ENCODE results near the gene CROCC.
A peak's percentile ranks its signal among the peaks of the same experiment; 100 is the strongest.

The CROCC gene

GRCh38 chr1:16988210-16988609, 66.5 kb downstream of the CROCC start:
- no peak for DNase-seq

- no peak for DNase-seq
These were observed 68.1 kb downstream of the CROCC start for GRCh38 chr1:16989676-16990391.

GRCh38 chr1:16991571-16991970, 69.8 kb downstream of the CROCC start:
- no peak for DNase-seq

- no peak for DNase-seq
These were observed 70.4 kb downstream of the CROCC start for GRCh38 chr1:16992102-16992501.

- DNase-seq = no peak
These were observed 70.9 kb downstream of the CROCC start for GRCh38 chr1:16992675-16993074.

- DNase-seq = no peak
These were observed 71.8 kb downstream of the CROCC start for GRCh38 chr1:16993521-16994038.

GRCh38 chr1:16996845-16997244, 75.1 kb downstream of the CROCC start:
- DNase-seq = no peak

GRCh38 chr1:16998589-16998988, 76.9 kb downstream of the CROCC start:
- no peak for DNase-seq

- no peak for DNase-seq
These were observed 78.1 kb downstream of the CROCC start for GRCh38 chr1:16999863-17000262.

- DNase-seq = no peak
These were observed 80.2 kb downstream of the CROCC start for GRCh38 chr1:17001760-17002523.

- DNase-seq = no peak
These were observed 80.8 kb downstream of the CROCC start for GRCh38 chr1:17002524-17002902.

GRCh38 chr1:17004466-17005364, 83.0 kb downstream of the CROCC start:
- no peak for DNase-seq

GRCh38 chr1:17005365-17005740, 83.6 kb downstream of the CROCC start:
- DNase-seq = no peak

GRCh38 chr1:17007121-17007520, 85.4 kb downstream of the CROCC start:
- DNase-seq = no peak

GRCh38 chr1:17008208-17008855, 86.6 kb downstream of the CROCC start:
- DNase-seq = no peak

- peak; percentile 7 for DNase-seq
These were observed 88.0 kb downstream of the CROCC start for GRCh38 chr1:17009706-17010105.

- DNase-seq = no peak
These were observed 89.3 kb downstream of the CROCC start for GRCh38 chr1:17011092-17011438.

- peak; percentile 83 for DNase-seq
These were observed 89.9 kb downstream of the CROCC start, which contains the start of gene ATP13A2 for GRCh38 chr1:17011439-17012307. Gene ATP13A2, minus strand, starts transcription at chr1:17011928. Its CDS starts 190 bp downstream, at chr1:17011738.

- no peak for DNase-seq
These were observed 91.2 kb downstream of the CROCC start for GRCh38 chr1:17012775-17013490.

- DNase-seq = no peak
These were observed 92.0 kb downstream of the CROCC start for GRCh38 chr1:17013491-17014320.

All from CD4-positive, alpha-beta T cell treated with Interferon gamma for 1 hour (primary cell).